MM.1S (cell line): ENCODE measurements around the gene DNAJB11.

Experiments
- DNase-seq: peaks from one replicate; pipeline ENCODE4 v3.0.0-alpha.2; 2015
- H2AFZ ChIP-seq: fragments of 300-600 bp; sonication (generic); 2 replicates; pipeline ENCODE4 v1.6.0; 2016; ENCODE audit warnings: antibody characterized with exemption, low read length
- H3F3A ChIP-seq: fragments of 300-600 bp; sonication (generic); 2 replicates; pipeline ENCODE4 v1.6.1; 2016; ENCODE audit warnings: mild to moderate bottlenecking, antibody characterized with exemption, low read length, moderate library complexity, mixed read lengths; ENCODE audit not compliant: insufficient read depth
- H3K27ac ChIP-seq: fragments of 300-600 bp; sonication (generic); 2 replicates; pipeline ENCODE4 v1.5.1; 2016; ENCODE audit warnings: mild to moderate bottlenecking, low read length
- H3K27me3 ChIP-seq: fragments of 300-600 bp; sonication (generic); replicated peaks from 2 replicates; pipeline ENCODE4 v1.6.0; 2016; ENCODE audit warnings: low read length; ENCODE audit not compliant: insufficient read depth
- H3K36me3 ChIP-seq: fragments of 300-600 bp; sonication (generic); replicated peaks from 2 replicates; pipeline ENCODE4 v1.6.1; 2016; ENCODE audit warnings: mild to moderate bottlenecking, low read length, mixed read lengths; ENCODE audit not compliant: insufficient read depth
- H3K4me1 ChIP-seq: fragments of 300-600 bp; sonication (generic); 2 replicates; pipeline ENCODE4 v1.6.1; 2016; ENCODE audit warnings: low read length, mixed read lengths
- H3K4me2 ChIP-seq: fragments of 300-600 bp; sonication (generic); 2 replicates; pipeline ENCODE4 v1.6.0; 2016; ENCODE audit warnings: low read depth, low read length
- H3K4me3 ChIP-seq: fragments of 300-600 bp; sonication (generic); 2 replicates; pipeline ENCODE4 v1.5.1; 2016; ENCODE audit warnings: low read length, mixed read lengths
- H3K79me2 ChIP-seq: fragments of 300-600 bp; sonication (generic); 2 replicates; pipeline ENCODE4 v1.6.1; 2016; ENCODE audit warnings: mixed run types, low read length, mixed read lengths
- H3K9ac ChIP-seq: fragments of 300-600 bp; sonication (generic); 2 replicates; pipeline ENCODE4 v1.6.1; 2016; ENCODE audit warnings: low read length, mixed read lengths
- H3K9me2 ChIP-seq: fragments of 300-600 bp; sonication (generic); replicated peaks from 2 replicates; pipeline ENCODE4 v1.6.1; 2016; ENCODE audit warnings: mild to moderate bottlenecking, low read length, mixed read lengths; ENCODE audit not compliant: insufficient read depth
- H3K9me3 ChIP-seq: fragments of 300-600 bp; sonication (generic); replicated peaks from 2 replicates; pipeline ENCODE4 v1.6.1; 2016; ENCODE audit warnings: mild to moderate bottlenecking, low read length, mixed read lengths; ENCODE audit not compliant: insufficient read depth
- H4K20me1 ChIP-seq: fragments of 300-600 bp; sonication (generic); 2 replicates; pipeline ENCODE4 v1.6.1; 2016; ENCODE audit warnings: mild to moderate bottlenecking, low read length, moderate library complexity, mixed read lengths; ENCODE audit not compliant: insufficient read depth
- EZH2 ChIP-seq: fragments of 300-600 bp; sonication (generic); optimal IDR thresholded peaks from 2 replicates; pipeline ENCODE3; 2017; ENCODE audit warnings: low read depth, mild to moderate bottlenecking, antibody characterized with exemption, low read length, mixed read lengths
- EZH2phosphoT487 ChIP-seq: fragments of 300-600 bp; sonication (generic); IDR thresholded peaks from 2 replicates; pipeline ENCODE4 v1.6.1; 2018; ENCODE audit warnings: antibody characterized with exemption, low read length
- TF ChIP-seq, protein P1 (sequence below): fragments of 300-600 bp; sonication (generic); IDR thresholded peaks from 2 replicates; pipeline ENCODE4 v1.5.1; 2016; ENCODE audit warnings: antibody characterized with exemption, low read length, mixed read lengths

Gene DNAJB11

DNA sequence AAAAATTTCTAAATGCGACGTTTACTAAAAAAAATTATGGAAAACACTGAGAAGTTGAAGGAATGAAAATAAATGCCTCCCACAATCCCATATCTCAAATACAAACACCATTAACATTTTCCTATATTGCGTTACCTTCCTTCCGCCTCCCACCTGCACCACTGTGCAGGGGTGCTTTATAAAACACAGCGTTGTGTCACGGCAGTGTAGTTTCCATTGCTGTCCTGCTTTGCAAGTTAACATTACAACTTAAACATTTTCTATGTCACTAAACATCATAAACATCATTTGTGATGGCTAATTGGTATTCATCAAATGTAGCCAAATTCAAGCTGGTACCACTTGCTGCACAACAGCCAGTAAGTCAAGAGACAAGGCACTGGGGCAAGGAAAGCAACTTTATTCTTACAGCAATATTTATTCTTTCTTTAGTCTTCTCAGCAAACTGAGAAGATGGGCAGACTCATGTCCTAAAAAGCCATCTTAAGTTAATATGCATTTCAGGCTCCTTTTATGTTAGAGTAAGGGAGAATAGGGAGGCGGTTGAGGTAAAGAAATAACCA lies 57.4 kb downstream of the DNAJB11 start:
- no peaks in the 10 kb centered on the region for H3F3A ChIP-seq
- TF ChIP-seq EZH2phosphoT487 (no peak), EZH2 (no peak)
- TF ChIP-seq, protein P1, sequence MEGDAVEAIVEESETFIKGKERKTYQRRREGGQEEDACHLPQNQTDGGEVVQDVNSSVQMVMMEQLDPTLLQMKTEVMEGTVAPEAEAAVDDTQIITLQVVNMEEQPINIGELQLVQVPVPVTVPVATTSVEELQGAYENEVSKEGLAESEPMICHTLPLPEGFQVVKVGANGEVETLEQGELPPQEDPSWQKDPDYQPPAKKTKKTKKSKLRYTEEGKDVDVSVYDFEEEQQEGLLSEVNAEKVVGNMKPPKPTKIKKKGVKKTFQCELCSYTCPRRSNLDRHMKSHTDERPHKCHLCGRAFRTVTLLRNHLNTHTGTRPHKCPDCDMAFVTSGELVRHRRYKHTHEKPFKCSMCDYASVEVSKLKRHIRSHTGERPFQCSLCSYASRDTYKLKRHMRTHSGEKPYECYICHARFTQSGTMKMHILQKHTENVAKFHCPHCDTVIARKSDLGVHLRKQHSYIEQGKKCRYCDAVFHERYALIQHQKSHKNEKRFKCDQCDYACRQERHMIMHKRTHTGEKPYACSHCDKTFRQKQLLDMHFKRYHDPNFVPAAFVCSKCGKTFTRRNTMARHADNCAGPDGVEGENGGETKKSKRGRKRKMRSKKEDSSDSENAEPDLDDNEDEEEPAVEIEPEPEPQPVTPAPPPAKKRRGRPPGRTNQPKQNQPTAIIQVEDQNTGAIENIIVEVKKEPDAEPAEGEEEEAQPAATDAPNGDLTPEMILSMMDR, result no peak
- H3K4me1 ChIP-seq, result no peaks in the 10 kb centered on the region
- no peak overlapping the region for H3K4me3 ChIP-seq
- H3K36me3 ChIP-seq, result no peaks in the 10 kb centered on the region
- DNase-seq, result no peak
- no peaks in the 10 kb centered on the region for H4K20me1 ChIP-seq
- no peaks in the 10 kb centered on the region for H3K27me3 ChIP-seq
- H3K27ac ChIP-seq, result no peak overlapping the region
- H3K79me2 ChIP-seq, result no peaks in the 10 kb centered on the region
- no peaks in the 10 kb centered on the region for H3K9me3 ChIP-seq
- no peaks in the 10 kb centered on the region for H3K9me2 ChIP-seq
- no peak overlapping the region for H2AFZ ChIP-seq
- no peak overlapping the region for H3K4me2 ChIP-seq
- H3K9ac ChIP-seq, result no peak overlapping the region

DNA sequence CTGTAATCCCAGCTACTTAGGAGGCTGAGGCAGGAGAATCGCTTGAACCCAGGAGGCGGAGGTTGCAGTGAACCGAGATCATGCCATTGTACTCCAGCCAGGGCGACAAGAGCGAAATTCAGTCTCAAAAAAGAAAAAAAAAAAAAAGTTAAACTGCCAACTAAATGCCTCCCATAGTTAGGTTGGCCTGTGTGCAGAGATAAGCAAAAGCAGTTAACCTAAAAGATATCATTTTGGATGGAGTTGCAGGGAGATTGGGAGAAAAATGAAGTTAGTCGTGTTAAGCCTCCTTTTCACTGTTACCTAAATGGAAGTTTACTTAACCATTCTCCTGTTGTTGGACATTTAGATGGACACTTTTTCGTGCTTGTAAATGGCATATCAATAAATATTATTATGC lies 58.2 kb downstream of the DNAJB11 start:
- Histone ChIP-seq H3K27ac (no peak overlapping the region), H2AFZ (no peak overlapping the region), H3K4me3 (no peak overlapping the region), H3K36me3 (no peaks in the 10 kb centered on the region), H3K79me2 (no peaks in the 10 kb centered on the region), H3K9me3 (no peaks in the 10 kb centered on the region), H3K4me1 (no peaks in the 10 kb centered on the region), H3K9me2 (no peaks in the 10 kb centered on the region), H3K4me2 (no peak overlapping the region), H3K27me3 (no peaks in the 10 kb centered on the region), H3K9ac (no peak overlapping the region), H3F3A (no peaks in the 10 kb centered on the region), H4K20me1 (no peaks in the 10 kb centered on the region)
- TF ChIP-seq EZH2 (no peak), EZH2phosphoT487 (no peak)
- TF ChIP-seq, protein P1, result no peak
- DNase-seq, result no peak

DNA sequence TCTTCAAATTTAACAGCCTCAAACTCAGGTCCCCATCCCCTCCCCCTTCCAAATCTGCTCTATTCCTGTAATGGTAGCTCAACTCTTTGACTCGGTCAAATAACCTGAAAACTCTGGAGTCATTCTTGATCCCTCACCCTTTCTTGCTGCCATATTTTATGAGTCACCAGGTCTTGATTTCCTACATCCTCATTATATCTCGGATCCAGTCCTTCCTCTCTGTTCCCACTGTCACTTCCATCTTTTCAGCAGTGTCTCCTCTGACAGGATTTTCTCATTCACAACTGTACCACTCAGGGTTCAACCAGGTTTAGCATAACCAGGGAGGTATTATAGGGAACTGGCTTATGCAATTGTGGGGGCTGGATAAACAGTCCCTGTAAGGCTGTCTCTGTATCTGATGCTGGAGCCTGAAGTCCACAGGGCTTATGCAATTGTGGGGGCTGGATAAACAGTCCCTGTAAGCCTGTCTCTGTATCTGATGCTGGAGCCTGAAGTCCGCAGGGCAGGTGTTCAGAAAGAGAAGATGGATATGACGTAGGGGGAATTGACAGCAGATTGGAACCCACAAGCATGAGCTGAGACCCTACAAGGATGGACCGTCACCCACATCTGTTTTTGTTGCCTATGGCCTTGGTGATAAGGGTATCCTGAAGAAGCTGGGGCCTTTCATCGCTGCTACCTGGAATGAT lies 60.6 kb downstream of the DNAJB11 start:
- no peak for DNase-seq
- no peaks in the 10 kb centered on the region for H3K36me3 ChIP-seq
- H4K20me1 ChIP-seq, result no peaks in the 10 kb centered on the region
- no peak overlapping the region for H2AFZ ChIP-seq
- no peaks in the 10 kb centered on the region for H3F3A ChIP-seq
- TF ChIP-seq EZH2 (no peak), EZH2phosphoT487 (no peak)
- TF ChIP-seq, protein P1, result no peak
- H3K4me1 ChIP-seq, result no peaks in the 10 kb centered on the region
- H3K9ac ChIP-seq, result no peak overlapping the region
- no peak overlapping the region for H3K4me2 ChIP-seq
- no peaks in the 10 kb centered on the region for H3K9me3 ChIP-seq
- H3K79me2 ChIP-seq, result no peaks in the 10 kb centered on the region
- no peak overlapping the region for H3K4me3 ChIP-seq
- no peaks in the 10 kb centered on the region for H3K9me2 ChIP-seq
- no peaks in the 10 kb centered on the region for H3K27me3 ChIP-seq
- H3K27ac ChIP-seq, result no peak overlapping the region
